GM18861 (cell line): ENCODE data around the gene HMCES.
"Not testable (repeated sequence)": the region's sequence is repeated elsewhere in the genome, so short reads cannot be mapped to it uniquely, and the experiment has no call there.

ENCODE experiments used
- ATAC-seq: cut with Tn5 transposase; IDR thresholded peaks from one replicate; pipeline ENCODE4 v1.9.1; 2021; ENCODE audit not compliant: unreplicated experiment

The HMCES gene

GRCh38 chr3:129345971-129346370, 67.3 kb downstream of the HMCES start:
- ATAC-seq: no peak

DNA sequence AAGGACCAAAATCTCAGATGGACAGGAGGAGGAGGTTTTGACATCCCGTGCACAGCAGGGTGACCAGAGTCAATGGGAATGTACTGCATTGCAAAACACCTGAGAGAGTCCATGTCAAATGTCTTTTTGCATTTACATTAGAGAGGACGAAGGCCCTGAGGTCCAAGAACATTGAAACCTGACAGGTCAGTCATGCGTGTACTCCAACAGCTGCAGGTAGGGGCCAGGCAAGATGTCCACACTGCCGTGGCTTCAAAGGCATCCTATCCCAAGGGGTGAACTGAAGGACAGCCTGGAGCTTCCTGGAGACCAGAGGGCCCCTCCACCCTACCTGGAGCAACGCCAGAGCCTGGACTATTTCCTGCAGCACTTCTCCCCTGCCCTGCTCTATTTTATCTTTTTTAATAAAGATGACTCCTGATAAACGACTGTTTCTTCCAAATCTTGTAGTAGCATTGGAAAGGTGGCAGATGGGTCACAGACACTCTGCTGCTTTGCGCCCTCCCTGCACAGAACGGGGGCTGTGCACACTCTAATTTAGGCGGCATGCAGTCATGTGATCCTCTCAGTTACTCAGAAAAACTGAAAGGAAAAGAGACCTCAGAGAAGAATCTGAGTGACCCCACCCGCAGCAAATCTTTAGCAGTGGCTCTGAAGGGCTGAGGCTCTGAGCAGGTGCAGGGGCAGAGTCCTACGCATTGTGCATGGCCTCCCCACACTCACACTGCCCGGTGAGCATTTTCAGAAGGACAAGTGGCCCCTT, 68.2 kb downstream of the HMCES start:
- ATAC-seq: no peak

DNA sequence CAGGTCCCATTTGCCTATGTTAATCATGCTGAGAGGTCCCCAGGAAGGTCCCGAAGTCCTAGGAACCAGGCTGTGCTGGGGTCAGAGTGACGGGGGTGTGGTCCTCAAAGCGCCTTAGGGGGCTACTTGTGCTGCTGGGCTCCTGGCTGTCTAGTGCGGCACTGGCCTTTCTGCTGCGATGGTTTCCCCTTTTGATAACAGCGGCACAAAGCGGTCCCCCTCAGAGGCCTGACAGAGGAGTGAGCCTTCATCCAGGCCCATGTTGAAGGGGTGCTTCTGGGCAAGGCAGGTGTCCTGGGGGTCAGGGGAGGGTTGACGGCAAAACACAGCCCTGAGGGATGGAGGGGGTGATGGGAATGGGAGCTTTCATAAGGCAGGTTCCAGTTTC, 68.8 kb downstream of the HMCES start:
- no peak for ATAC-seq

DNA sequence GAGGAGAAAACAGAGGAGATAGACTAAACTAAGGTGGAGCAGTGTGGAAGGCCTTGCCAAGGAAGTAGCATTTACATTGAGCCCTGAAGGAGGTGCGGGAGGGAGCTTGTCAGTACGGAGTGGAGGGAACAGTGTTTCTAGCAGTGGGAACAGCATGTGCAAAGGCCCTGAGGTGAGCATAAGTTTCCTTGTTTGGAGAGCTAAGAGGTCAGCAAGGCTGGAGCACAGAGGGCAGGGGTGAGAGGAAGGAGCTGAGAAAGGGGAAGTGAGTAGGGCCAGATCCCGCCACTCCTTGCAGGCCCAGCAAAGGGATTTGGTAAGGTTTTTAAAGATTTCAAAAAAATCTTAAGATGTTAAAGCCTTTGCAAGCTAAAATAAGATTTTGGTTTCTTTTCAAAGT, 70.1 kb downstream of the HMCES start:
- ATAC-seq: no peak

GRCh38 chr3:129349169-129349568, 70.5 kb downstream of the HMCES start:
- not testable (repeated sequence) for ATAC-seq

DNA sequence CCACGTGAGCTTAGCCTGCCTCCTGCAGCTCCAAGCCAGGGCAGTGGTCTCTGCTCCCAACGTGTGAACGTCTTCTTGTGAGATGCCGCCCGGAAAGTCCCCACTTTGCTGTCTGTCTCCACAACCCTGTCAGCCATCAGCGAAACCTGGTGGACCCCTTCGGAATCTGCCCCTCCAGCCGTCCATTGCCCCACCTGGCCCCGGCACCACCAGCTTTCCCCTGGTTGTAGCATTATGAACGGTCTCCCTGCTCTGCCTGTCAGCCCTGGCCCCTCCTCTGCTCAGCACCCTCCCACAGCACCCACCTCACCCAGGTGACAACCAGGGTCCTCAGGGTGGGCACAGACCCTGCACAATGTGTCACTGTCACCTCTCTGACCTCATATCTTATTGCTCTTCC, 71.1 kb downstream of the HMCES start:
- ATAC-seq: no peak

GRCh38 chr3:129352045-129352444, 73.4 kb downstream of the HMCES start:
- ATAC-seq: no peak

DNA sequence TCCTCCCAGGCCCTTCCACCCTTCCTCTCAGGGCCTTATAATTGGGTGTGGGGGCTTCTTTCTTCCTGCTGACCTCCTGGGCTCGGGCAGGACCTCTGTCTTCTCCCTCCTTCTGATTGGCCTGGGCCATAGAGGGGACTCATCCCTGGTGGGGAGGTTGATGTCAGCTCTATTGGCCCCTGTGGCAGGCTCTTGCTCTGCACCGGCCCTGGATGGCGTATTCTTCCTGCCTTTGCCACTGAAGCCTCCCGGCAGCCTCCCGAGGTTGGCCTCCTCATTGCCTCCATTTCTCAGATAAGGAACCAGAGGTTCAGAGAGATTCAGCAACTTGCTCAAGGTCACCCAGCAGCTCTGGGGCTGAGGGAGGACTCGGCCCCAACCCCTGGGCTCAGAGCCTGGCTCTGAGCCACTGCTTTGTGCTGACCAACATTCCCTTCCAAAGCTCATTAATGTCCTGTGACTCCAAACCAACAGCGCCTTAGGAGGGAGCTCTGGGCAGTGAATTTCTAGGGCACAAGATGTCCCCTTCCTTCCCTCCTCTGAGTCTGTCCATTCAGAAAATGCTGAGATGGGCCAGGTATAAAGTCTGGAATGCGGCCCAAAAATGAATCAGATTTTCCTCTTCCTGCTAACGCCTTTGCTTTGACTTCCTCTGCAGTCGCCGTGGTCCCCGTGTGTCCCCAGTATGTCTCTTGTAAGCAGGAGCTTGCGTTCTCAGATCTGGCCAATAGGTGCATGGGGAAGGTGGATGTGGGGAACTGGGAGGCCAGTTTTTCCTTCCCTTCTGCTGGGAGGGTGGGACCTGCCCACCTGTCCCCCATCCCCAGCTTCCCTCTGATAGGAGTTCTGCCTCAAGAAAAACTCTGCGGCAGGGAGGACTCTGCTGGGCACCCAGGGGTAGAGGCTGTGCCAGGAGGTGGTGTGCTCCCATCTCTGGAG, 74.2 kb downstream of the HMCES start:
- no peak for ATAC-seq

DNA sequence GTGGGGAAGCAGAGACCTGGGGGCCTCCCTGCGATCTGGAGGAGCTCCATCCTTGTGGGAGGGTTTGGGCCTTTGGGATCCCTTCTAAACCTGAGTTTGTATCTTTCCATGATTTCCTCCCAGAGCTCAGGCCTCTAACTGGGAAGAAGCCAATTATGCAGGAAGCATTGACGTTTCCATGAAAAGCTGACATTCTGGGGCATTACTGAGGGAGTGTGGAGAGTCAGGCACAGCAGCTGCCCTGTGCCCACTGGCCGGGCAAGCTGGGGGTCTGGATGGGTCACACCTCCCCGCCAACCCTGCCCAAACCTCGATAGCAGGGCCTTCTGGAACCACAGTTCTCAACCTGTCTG, 74.9 kb downstream of the HMCES start:
- ATAC-seq: no peak
